ENCODE results near the gene LDB2.

DNA sequence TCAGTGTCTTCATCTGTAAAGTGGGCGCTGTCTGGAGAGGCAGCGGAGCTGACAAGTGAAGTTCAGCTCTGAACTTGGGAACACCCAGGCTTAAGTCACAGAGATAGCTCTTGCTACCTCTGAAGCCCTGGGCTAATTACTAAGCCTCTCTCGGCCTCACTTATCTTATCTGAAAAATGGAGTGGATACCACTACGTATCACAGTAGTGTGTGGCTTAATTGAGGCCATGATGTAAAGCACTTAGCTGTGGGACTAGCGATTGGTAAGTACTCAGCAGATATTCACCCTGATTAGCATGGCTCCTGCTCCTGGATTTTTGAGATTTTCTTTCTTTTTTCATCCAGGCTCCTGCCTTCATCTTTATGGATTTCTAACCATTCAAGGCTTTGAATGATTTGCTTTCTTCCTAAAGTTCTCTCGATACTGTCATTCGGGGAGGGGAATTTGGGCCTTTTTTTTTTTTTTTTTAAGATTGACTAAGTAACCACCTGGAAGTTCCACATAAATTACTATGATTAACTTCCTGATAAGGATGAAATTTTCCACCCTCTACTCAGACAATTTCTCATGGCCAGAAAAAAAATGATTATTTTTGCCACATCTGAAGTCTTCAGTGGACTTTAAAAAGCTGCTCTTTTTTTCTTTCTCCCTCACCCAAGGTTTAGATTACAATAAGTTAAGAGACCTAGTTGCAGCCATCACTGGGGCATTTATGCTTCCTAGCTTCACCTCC lies 17.1 kb downstream of the LDB2 start:
- TF ChIP-seq, protein P1, sequence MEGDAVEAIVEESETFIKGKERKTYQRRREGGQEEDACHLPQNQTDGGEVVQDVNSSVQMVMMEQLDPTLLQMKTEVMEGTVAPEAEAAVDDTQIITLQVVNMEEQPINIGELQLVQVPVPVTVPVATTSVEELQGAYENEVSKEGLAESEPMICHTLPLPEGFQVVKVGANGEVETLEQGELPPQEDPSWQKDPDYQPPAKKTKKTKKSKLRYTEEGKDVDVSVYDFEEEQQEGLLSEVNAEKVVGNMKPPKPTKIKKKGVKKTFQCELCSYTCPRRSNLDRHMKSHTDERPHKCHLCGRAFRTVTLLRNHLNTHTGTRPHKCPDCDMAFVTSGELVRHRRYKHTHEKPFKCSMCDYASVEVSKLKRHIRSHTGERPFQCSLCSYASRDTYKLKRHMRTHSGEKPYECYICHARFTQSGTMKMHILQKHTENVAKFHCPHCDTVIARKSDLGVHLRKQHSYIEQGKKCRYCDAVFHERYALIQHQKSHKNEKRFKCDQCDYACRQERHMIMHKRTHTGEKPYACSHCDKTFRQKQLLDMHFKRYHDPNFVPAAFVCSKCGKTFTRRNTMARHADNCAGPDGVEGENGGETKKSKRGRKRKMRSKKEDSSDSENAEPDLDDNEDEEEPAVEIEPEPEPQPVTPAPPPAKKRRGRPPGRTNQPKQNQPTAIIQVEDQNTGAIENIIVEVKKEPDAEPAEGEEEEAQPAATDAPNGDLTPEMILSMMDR (IDR thresholded peaks at IDR 0.05 in 4 of 5, conservative IDR thresholded peaks at IDR 0.05 in 1 of 5): no peak
- TF ChIP-seq POLR2A (IDR thresholded peaks at IDR 0.05): no peak
